ENCODE data around the gene UQCC2.

UQCC2 gene

DNA sequence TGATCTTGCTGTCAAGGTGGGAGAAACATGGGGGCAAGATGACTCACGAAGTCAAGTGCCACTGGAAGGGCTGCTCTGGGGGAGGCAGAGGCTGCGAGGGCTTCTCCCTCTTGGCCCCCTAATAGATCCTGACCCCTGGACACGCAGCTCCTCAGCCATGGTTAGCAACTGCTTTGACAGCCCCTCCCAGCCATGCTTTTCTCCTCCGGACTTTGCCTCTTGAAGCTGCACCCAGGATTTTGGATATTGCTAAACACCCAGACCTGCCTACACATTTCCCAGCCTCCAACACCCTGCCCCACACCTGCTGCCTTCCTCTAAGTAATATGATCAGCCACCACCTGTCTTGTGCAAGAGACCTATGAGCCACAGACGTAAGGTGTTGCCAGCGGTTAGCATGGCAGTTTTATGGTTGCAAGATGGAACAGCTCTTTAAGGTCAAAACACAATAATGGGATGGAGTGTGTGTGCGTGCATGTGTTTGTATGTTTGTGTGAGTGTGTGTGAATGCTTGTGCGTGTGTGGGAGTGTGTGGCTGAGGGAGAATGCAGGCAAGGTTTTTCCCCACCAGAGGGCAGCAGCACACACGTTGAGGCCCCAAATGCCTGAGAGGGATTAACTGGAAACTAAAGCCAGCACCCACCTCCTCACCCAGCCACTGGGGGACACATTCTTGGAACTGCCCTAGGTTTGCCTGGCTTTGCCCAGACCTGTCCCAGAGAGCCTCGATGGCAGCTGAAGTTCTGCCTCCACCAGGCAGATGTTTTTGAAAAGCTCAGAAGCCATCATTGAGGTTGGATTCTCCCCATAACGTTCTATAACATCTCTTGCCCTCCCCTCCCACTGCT lies 32.7 kb upstream of the UQCC2 start:
- DNase-seq, result peak; percentile 77 to 83

DNA sequence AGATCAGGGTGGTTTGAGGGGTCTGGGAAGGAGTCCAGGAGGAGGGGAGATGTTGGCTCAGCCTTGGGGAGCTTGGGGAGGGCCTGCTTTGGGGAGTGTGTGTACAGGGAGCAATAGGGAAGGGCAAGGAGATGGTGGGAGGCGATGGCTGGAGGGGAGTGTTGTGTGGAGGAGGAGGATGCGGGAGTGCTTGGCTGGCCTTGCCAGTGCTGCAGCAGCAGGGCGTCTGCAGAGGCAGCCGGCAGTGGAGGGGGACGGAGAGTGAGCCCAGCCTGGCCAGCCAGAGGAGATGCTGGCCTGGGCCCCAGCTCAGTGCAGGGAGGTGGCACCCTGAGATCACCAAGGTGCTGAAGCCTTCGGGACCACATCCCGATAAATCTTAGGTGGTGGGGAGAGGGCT lies 31.3 kb upstream of the UQCC2 start:
- no peak for DNase-seq

DNA sequence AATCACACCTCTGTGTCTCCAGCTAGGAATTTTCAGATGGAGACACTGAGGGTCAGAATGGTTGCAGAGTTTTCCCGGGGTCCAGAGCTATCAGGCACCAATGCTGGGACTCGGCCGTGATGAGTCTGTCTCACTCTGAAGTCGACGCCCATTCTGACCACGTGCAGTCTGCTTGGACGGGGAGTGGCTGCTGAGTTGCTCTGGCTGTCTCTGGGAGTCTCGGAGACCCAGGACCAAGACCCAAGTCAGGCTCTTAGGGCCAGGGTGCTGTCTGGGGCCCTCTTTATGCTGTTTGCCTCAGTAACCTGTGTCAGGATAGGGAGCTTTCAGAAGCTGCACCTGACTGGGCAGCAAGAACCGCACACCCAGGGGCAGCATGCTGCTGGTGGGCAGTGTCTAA lies 30.6 kb upstream of the UQCC2 start:
- no peak for DNase-seq

DNA sequence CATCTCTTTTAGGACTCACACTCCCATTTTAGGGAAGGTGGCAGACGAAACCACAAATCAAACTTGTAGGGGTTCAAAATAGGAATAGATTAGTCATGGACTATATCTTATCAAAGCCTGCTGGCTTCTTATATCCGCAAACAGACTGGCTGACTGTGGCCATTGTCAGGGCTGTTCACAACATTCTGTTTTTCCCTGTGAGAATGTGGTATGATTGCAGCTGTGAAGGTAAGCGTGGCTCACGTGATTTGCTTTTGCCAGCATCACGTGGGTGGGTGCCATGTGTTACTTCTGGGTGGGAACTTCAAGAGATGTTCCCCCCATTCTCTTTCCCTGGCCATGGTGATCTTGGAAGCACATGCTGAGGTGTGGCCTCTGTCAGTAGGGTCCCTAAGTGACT lies 29.3 kb upstream of the UQCC2 start:
- DNase-seq, result no peak

DNA sequence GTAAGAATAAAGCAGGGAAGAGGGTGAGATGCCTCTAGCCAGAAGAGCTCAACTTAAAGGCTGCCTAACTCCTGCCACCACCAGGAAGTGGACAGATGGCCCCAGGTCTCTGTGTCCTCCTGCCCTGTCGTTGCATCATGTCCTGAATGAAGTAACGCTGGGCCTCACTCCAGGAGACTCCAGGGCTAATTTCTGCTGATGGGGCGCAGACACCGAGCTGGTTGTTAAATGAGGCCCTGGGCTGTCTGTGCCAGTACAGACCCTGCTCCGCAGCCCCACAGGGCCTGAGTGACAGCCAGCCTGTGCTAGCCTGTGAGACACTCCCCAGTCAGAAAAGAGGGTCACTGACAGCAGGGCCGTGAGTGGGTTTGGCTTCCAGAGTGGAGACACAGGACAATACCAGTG lies 28.7 kb upstream of the UQCC2 start:
- no peak for DNase-seq

DNA sequence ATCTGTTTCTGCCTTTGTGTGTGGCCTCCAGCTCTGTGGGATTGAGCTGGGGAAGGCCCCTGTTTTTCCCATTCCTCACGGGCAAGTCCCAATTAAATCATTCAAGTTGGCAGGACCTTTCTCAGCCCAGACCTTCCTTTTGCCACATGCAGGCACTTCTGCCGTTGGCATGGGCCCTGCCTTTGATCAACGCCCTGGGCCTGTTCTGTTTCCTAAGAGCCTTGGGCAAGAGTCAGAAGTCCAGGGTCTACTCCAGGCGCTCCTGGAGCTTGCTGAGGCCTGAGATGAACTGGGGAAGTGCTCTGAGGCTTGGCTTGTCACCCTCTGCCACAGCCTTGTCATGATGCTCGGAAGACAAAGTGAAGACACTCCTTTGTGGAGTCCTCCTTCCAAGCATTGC lies 28.1 kb upstream of the UQCC2 start:
- no peak for DNase-seq

DNA sequence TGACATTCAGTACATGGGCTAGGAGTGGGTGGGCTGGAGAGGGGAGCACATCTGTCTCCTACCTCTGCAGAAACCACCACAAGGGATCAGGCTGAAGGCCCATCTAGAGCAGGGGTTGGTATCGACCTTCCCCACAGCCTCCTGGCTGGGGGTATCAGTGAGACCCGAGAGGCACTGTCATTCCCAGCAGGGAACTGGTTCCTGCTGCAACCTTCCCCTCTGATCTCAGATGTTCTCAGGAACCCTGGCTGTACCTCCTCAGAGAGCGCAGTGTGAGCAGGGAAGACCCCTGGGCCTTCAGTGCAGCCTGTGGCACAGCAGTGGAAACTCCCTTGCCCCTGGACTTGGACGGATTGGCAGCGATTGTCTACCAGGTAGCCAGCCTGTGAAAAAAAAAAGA lies 27.4 kb upstream of the UQCC2 start:
- DNase-seq, result no peak

DNA sequence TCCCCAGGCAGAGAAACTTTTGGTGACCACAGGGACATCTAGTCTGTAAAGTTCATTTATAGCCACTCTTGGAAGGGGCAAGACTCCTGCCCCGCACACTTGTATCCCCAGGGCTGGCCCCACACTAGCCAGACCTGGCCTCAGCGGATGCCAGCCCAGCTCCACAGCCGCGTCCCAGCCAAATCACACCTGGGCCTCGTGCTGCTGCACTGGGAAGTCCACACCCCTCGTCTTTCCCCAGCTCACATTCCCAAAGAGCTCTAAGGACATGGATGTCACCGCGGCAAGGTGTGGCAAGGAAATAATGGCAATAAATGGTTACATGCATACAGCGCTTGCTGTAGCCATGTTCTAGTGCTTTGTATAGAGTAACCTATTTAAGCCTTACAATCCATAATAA lies 26.7 kb upstream of the UQCC2 start:
- DNase-seq, result no peak

DNA sequence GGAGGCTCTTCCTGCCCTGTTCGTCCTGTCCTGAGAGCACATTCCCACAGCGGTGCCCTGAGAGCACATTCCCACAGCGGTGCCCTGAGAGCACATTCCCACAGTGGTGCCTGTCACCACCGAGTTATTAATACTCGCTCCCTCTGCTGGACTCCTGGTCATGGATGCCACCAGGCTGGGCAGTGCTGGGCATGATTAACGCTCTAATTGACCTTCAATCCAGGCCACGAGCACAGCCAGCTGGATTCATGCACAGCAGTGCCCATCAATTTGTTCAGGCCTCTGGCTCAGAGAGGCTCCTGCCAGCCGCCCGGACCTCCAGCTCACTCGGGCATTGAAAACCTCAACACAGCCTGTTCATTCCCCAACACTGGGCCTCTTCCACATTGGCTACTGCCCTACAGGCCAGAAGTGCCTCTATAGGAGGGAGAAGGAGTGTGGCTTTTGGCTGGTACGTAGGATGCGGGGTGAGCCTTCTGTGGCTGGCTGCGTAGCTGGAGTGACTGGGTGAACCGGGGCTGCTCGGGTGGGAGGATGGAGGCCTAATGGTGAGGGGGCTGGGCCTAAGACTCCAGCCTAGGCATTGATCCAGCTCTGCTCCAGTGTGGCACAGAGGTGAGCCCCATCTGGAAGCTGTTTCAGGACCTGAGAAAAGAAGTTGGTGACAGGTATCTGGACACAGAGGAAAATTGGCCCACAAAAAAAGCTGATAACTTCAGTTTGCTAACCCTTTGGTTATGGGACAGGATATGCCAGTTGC lies 25.9 kb upstream of the UQCC2 start:
- no peak for DNase-seq

DNA sequence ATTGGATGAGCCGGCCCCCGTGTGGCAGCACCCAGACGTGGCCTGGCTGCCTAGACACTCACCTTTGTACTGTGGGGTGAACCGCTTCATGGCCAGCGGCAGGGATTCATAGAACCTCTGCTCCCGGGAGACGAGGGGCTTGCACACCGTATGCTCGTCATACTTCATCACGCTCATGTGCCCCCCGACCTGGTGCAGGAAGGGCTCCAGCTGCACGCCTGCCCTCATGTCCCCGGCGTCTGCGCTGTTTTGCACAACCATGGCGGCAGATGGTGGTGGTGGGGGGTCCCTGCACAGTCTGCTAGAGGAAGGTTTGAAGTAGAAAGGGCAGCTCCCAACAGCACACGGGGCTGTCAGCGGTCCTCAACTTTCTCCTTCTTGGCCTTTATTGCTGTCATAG lies 23.7 kb upstream of the UQCC2 start:
- no peak for DNase-seq

DNA sequence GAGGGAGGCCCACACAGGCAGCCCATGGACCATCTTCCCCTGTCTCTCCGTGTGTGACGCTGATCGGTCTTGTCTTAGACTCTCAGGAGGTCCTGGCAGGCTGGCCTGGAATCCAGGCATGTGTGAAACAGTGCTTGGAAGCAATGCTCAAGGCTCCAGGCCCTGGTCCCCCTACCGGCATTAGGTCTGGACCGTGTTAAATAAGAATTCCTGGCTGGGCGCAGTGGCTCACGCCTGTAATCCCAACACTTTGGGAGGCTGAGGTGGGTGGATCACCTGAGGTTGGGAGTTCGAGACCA lies 22.2 kb upstream of the UQCC2 start:
- no peak for DNase-seq

DNA sequence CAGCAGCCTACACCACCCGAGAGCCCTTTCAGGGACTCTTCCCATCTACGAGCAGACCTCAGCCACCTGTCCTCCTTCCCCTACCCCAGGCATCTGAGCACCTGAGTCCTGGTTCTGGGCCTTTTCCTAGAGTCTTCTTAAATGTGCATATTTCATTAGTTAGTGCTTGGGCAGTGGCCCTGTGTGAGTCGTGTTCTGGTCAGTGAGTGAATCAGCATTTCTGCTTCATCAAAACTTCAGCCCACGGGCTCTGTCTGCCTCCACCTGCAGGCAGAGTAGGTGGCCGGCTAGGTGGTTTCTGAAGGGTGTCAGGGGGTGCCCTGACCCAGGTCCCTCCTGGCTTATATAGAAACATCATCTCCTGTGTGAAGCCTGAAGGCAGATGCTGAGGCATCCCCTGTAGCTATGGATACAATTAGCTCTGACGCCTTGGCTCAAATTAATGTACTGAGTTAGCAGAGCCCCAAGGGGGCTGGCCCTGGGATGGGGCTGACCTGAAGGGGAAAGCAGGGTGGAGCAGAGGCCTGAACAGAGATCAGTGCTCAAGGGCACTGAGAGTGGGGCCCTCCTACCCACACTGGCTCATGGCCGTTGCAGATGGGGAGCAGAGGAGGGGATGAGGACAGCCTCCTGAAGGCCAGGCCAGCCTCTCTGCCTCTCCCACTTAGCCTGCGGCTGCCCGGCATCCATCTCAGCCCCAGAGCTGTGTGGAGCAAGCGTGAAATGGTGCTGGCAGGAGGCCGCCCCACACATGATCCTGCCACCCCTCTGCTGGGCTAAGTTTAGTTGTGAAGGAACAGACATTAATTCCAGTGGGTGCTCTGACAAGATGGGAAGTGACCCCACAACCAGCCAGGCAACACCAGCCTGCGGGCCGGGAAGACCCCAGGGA lies 21.6 kb upstream of the UQCC2 start:
- no peak for DNase-seq

DNA sequence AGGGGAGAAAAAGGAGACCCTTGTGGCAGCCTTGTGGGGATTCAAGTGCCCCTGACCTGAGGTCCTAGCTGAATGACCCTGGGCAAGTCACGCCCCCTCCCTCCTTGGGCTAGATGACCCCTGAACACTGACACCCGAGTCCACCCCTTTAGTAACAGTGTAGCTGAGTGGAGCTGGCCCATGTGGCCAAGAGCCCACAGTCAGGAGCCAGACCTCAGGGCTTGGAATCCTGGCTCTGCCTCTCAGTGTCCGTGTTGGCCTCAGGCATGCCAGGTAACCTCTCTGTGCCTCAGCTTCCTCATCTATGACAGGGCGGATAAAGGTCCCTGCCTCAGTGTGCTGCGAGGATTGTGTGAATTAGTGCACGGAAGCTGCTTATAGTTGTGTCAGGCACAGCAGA lies 20.9 kb upstream of the UQCC2 start:
- no peak for DNase-seq

DNA sequence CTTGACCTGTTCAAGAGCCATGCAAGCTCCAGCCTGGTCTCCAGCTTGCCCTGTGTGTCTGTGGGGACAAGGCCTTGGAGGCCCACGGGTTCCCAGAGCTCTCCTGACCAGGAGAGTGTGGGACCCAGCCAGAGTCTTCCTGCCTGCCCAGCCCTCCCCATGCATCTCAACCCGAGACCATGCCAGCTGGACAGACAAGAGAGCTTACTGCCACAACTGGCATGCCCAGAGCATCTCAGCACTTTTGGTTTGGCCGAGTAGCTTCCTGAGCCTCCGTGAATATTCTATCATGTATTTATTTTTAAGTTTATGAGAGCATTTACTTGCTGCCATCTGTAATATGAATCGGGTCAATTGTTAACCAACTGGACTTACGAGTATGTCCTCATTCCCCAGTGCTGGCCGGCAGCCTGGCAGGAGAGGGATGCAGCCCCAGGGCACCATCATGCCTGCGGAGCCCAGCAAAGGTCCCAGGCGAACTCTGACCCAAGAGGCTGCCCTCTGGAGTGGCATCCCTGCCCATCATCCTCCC lies 20.3 kb upstream of the UQCC2 start:
- DNase-seq, result no peak

DNA sequence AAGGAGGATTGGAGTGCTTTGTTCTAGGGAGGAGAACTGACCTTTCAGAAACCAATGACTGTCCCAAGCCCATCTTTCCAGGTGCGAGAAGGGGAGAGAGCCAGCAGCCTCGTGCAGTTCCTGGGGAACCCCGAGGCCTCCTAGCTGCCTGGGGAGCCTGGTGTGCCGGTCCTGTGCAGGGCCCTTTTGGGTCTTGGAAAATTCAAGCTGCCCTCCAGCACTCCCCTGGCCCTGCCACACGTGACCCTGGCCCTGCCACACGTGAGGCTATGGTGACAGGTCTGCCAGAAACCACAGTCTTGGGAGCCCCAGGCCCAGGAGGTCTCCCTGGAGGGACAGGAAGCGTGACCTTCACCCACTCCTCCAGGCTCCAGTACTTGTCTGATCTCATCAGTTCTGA lies 19.5 kb upstream of the UQCC2 start:
- DNase-seq, result no peak

DNA sequence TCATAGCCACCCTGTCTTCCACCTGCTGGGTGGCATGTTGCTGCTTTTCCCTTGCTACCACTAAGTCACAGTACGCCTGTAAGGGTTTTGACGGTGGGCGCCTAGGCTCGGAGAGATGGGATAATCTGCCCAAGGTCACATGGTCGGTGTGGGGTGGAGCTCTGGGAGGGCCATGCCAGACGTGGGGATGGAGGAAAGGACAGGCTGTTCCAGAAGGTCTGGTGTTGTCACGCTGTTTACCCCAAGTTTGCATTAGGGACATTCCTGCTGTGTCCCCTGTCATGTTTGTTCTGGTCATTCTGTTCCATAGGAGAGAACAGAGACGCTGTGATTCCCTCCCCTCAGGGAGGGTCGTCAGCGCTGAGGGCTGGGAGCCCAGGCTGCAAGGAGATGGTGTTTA lies 19.1 kb upstream of the UQCC2 start:
- DNase-seq, result no peak

DNA sequence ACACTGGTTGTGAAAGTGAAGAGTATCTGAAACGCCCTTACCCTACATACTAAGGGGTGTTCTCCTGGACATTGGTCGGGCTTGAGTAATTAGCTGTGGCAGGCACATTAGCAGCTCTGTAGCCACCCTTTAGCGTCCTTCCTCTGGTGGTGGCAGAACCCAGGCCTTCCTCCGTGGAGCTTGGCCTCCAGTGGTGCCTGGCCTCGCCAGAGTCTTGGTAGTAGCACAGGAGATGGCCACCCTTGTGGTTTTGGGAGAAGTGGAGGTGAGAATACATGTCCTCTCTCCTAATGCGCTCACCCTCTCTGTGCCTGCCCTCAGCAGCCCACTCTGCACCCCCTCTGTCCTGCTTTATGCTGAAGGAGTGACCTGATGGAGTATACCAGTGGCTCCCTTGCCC lies 17.6 kb upstream of the UQCC2 start:
- no peak for DNase-seq

DNA sequence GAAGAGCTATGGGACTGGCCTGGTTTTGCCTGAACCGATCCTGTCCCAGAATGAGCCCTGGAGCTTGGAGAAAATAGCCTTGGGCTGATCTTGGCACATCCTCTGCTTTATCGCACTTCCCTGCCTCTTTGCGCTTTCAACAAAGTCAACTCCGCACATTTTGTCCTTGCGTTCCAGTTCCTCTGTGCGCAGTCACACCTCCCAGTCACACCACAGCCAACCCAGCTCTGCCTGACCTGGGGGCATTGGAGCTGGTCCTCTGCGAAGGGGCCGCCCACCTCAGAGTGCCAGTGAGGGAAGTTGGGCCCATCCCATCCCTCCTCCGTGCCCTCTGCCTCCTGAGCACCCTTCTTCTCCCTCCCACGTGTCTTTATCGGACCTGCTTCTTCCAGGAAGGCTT lies 16.9 kb upstream of the UQCC2 start:
- no peak for DNase-seq

DNA sequence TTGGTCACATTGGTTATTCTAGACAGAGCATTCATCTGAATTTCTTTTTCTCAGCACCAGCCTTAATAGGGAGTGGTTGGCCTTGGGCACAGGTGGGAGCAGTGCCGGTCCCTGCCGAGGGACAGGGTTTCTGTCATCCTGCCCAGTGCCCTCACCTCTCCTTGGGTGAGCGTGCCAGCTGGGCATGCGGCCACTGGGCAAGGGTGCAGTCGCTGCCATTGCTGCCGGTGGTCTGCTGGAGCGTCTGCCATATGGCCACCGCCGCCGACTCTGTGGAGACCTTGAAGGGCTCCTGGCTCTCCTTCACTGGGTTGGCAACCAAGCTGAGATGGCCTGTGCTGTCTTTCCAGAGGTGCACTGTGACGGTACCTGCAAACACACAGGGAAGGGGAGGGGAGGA lies 16.4 kb upstream of the UQCC2 start:
- no peak for DNase-seq

DNA sequence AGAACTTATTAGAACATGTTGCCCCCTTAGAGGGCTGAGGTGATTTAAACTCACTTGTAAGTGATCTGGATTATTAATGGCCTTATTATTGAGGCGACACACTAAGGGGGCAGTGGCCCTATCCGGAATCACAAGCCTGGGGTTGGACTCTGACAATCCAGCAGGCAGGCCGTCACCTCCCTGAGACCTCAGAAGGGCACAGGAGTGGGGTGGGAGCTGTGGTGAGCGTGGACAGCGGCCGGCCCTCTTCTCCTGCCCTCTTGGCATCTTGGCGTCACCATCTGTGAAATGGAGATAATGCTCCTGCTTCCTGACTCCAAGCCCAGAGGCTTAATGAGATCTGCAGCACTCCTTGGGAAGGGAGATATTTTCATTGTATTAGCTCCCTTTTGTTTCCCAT lies 15.6 kb upstream of the UQCC2 start:
- DNase-seq, result no peak

DNA sequence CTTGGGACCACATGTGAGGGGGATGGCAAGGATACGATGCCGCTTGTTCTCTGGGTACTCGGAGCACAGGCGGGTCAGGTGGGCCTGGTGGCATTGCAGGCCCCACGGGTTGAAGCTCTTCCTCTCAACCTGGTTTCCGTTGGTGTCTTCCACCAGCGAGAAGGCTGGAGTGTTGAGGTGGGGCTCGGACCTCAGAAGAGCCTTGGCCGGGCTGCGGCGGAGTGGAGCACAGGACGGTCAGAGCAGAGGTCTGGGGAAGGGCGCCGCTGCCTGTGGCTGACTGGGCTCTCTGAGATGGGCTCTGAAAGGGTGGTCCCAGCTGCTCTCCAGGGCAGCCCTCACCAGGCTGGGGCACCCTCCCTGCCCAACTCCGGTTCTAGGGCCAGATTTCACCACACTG lies 15.2 kb upstream of the UQCC2 start:
- no peak for DNase-seq

DNA sequence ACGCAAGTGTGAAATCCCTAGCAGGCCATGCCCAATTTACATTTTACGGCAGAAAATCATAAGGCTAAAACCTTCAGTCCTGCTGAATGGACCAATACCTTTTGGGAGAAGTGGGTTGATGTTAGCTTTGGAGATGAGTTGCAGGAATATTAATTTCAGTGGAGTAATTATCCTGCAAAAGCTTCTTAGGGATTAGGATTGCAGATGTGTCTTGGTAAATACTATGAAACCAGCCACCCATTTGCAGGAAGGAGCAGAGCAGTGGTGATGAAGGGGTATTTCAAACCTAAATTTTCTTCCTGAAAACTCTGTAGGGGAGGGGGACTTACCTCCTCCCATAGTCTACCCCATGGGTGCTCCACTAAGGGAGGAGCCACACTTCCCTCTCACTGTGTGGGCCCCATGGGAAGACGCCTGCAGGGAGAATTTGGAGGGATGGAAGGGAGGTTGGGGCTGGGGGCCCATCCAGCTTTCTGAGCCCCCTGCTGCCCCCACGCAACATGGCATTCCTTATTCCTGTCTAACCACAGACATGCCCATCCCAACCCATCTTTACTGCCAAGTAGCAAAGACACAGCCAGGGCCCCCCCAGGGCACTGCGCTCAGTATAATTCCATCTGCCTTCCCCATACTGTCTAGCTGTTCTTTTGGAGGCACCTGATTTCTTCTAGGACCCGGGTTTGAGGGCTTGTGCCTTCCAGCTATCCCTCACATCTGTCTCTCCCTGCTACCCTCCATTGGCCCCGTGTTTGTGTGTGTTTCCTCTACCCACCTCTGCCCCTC lies 14.6 kb upstream of the UQCC2 start:
- DNase-seq, result no peak

DNA sequence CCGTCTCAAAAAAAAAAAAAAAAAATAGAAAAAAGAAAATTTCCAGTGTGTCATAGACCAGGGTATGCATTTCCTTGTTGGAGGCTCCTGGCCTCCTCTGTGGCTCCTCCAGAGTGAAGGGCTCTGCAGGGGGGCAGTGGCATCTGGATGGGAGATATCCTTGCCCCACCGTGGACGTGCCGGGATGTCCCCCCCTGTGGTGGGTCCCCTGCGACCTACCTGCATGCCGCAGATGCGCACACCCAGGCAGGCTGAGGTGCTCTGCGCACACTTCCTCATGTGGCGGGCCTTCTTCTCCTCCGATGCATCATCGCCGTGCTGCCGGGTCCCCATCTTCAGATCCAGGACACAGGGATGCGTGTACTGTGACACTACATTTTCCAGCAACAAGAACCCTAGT lies 13.7 kb upstream of the UQCC2 start:
- DNase-seq, result no peak

All from activated CD4-positive, alpha-beta T cell treated with anti-CD3 and anti-CD28 coated beads, Interleukin-2, amount 50 U/mL, for 48 hours (primary cell).